GM23338 (cell line): ENCODE results near the gene NR0B2. TPM values are rescaled to one million over a fixed set of nuclear protein-coding genes. Genes with fewer than 3 reads are reported as not detected.

ENCODE experiments used
- ATAC-seq: fragments of 200-7000 bp; cut with Tn5 transposase; 3 replicates; pipeline ENCODE4 v1.9.1; 2020
- DNase-seq: peaks from one replicate; pipeline ENCODE4 v3.0.0-alpha.2; 2015; ENCODE audit warnings: low spot score
- H2AFZ ChIP-seq: fragments of 200-600 bp; sonication (generic); 2 replicates; pipeline ENCODE4 v1.8.0; 2016; ENCODE audit warnings: antibody characterized with exemption, mild to moderate bottlenecking, moderate library complexity
- H3F3A ChIP-seq: fragments of 200-600 bp; sonication (generic); replicated peaks from 2 replicates; pipeline ENCODE4 v1.8.0; 2017; ENCODE audit warnings: antibody characterized with exemption, mixed run types, low read depth
- H3K27ac ChIP-seq: fragments of 200-600 bp; sonication (generic); 2 replicates; pipeline ENCODE4 v1.6.1; 2016; ENCODE audit warnings: low read depth
- H3K27me3 ChIP-seq: fragments of 200-600 bp; sonication (generic); 2 replicates; pipeline ENCODE4 v1.8.0; 2016; ENCODE audit warnings: mild to moderate bottlenecking, mixed run types, moderate library complexity; ENCODE audit not compliant: insufficient read depth
- H3K36me3 ChIP-seq: fragments of 200-600 bp; sonication (generic); 2 replicates; pipeline ENCODE4 v1.8.0; 2016; ENCODE audit warnings: mild to moderate bottlenecking; ENCODE audit not compliant: insufficient read depth
- H3K4me1 ChIP-seq: fragments of 200-600 bp; sonication (generic); 2 replicates; pipeline ENCODE4 v1.8.0; 2016; ENCODE audit warnings: mild to moderate bottlenecking, moderate library complexity; ENCODE audit not compliant: insufficient read depth
- H3K4me2 ChIP-seq: fragments of 200-600 bp; sonication (generic); 2 replicates; pipeline ENCODE4 v1.7.1; 2017; ENCODE audit warnings: mixed run types
- H3K4me3 ChIP-seq: fragments of 200-600 bp; sonication (generic); 2 replicates; pipeline ENCODE4 v1.6.1; 2016; ENCODE audit warnings: mixed run types
- H3K79me2 ChIP-seq: fragments of 200-600 bp; sonication (generic); replicated peaks from 2 replicates; pipeline ENCODE4 v1.8.0; 2017; ENCODE audit warnings: mild to moderate bottlenecking; ENCODE audit not compliant: insufficient read depth
- H3K9me2 ChIP-seq: fragments of 200-600 bp; sonication (generic); 2 replicates; pipeline ENCODE4 v1.8.0; 2017; ENCODE audit not compliant: insufficient read depth
- H4K20me1 ChIP-seq: fragments of 200-600 bp; sonication (generic); replicated peaks from 2 replicates; pipeline ENCODE4 v1.8.0; 2017; ENCODE audit warnings: mild to moderate bottlenecking; ENCODE audit not compliant: insufficient read depth
- H3K27ac Mint-ChIP-seq: 2 replicates; pipeline ENCODE4 v1.8.0; 2020; ENCODE audit warnings: inconsistent platforms, mild to moderate bottlenecking, moderate library complexity, mixed read lengths
- H3K27me3 Mint-ChIP-seq: 3 replicates; pipeline ENCODE4 v1.8.0; 2022; ENCODE audit warnings: low read depth, mild to moderate bottlenecking, moderate library complexity, mixed read lengths, inconsistent platforms; ENCODE audit not compliant: insufficient read depth, poor library complexity
- H3K36me3 Mint-ChIP-seq: 3 replicates; pipeline ENCODE4 v1.8.0; 2021; ENCODE audit warnings: low read depth, mild to moderate bottlenecking, inconsistent platforms, moderate library complexity, mixed read lengths
- H3K4me1 Mint-ChIP-seq: 3 replicates; pipeline ENCODE4 v1.8.0; 2020; ENCODE audit warnings: mild to moderate bottlenecking, inconsistent platforms, mixed read lengths
- H3K4me3 Mint-ChIP-seq: 3 replicates; pipeline ENCODE4 v1.8.0; 2021; ENCODE audit warnings: moderate library complexity, mild to moderate bottlenecking, inconsistent platforms, mixed read lengths
- H3K9me3 Mint-ChIP-seq: 3 replicates; pipeline ENCODE4 v1.8.0; 2020; ENCODE audit warnings: moderate library complexity, mild to moderate bottlenecking, inconsistent platforms, mixed read lengths
- CREB1 ChIP-seq: fragments of 250-450 bp; sonication (Bioruptor Pico); IDR thresholded peaks from 2 replicates; pipeline ENCODE4 v1.5.0; 2020; ENCODE audit warnings: low read depth, mild to moderate bottlenecking, moderate library complexity
- CTCF ChIP-seq, 2 experiments: fragments of 200-600 bp in 1 of 2; sonication (generic) in 1 of 2; conservative IDR thresholded peaks; 2 replicates each; pipeline versions ENCODE4 v1.5.1 to v1.6.1; 2016 to 2017; ENCODE audit warnings: antibody characterized with exemption in 2 of 2, low read depth in 2 of 2, mild to moderate bottlenecking in 2 of 2, moderate library complexity in 1 of 2
- ETS1 ChIP-seq: IDR thresholded peaks from 2 replicates; pipeline ENCODE4 v1.6.1; 2016; ENCODE audit warnings: antibody characterized with exemption
- EZH2 ChIP-seq: fragments of 200-600 bp; sonication (generic); IDR thresholded peaks from one replicate; pipeline ENCODE4 v1.8.0; 2017; ENCODE audit warnings: antibody characterized with exemption, mild to moderate bottlenecking, low read depth; ENCODE audit not compliant: unreplicated experiment
- EZH2phosphoT487 ChIP-seq: fragments of 200-600 bp; sonication (generic); IDR thresholded peaks from one replicate; pipeline ENCODE4 v1.8.1; 2018; ENCODE audit warnings: antibody characterized with exemption; ENCODE audit not compliant: unreplicated experiment
- JUNB ChIP-seq: IDR thresholded peaks from one replicate; pipeline ENCODE4 v1.6.1; 2016; ENCODE audit warnings: antibody characterized with exemption; ENCODE audit not compliant: unreplicated experiment
- NANOG ChIP-seq: IDR thresholded peaks from 2 replicates; pipeline ENCODE4 v1.6.1; 2016; ENCODE audit warnings: antibody characterized with exemption, borderline replicate concordance
- POLR2AphosphoS5 ChIP-seq: IDR thresholded peaks from 2 replicates; pipeline ENCODE4 v1.6.1; 2016; ENCODE audit warnings: antibody characterized with exemption, low read depth
- REST ChIP-seq: IDR thresholded peaks from one replicate; pipeline ENCODE4 v1.6.1; 2018; ENCODE audit warnings: antibody characterized with exemption; ENCODE audit not compliant: unreplicated experiment
- STAT1 ChIP-seq: IDR thresholded peaks from one replicate; pipeline ENCODE4 v1.6.1; 2016; ENCODE audit warnings: antibody characterized with exemption; ENCODE audit not compliant: unreplicated experiment
- ZNF114 ChIP-seq: fragments of 250-450 bp; sonication (Bioruptor Pico); IDR thresholded peaks from 2 replicates; pipeline ENCODE4 v1.5.0; 2020; ENCODE audit warnings: mild to moderate bottlenecking, moderate library complexity
- ZNF331 ChIP-seq: fragments of 250-450 bp; sonication (Bioruptor Pico); IDR thresholded peaks from 2 replicates; pipeline ENCODE4 v1.5.0; 2020; ENCODE audit warnings: low read depth, mild to moderate bottlenecking, moderate library complexity
- ZNF462 ChIP-seq: fragments of 250-450 bp; sonication (Bioruptor Pico); IDR thresholded peaks from 2 replicates; pipeline ENCODE4 v1.5.0; 2020; ENCODE audit warnings: mild to moderate bottlenecking, moderate library complexity
- polyA plus RNA-seq: library from polyadenylated mRNA; unstranded; fragments of >200 nt; fragmentation: Nextera tagmentation; extraction: Ambion mirVana; gene quantifications from 2 replicates; pipeline ENCODE4 v1.2.1, GENCODE V29; 2016
- total RNA-seq: library from RNA; depleted of rRNA; stranded (reverse); fragments of >200 nt; shearing (Covaris generic); gene quantifications from 2 replicates; pipeline ENCODE4 v1.2.3, GENCODE V29; 2014

Gene NR0B2
- total and polyA plus RNA-seq, 2 experiments from 2014 or later = 0.18 TPM; not detected in 1

GRCh38 chr1:26879793-26880192, 34.0 kb downstream of the NR0B2 start (continued):
- TF ChIP-seq ZNF331 (CRISPR knock-in tag) (no peak), ZNF114 (CRISPR knock-in tag) (no peak), POLR2AphosphoS5 (no peak)

- H4K20me1 ChIP-seq = no peaks in the 10 kb centered on the region; the same call in none of the 2 replicates
- no peak overlapping the region for H2AFZ ChIP-seq
- H3K27me3 ChIP-seq = no peaks in the 10 kb centered on the region
- H3K9me2 ChIP-seq = no peaks in the 10 kb centered on the region
- H3K4me1 Mint-ChIP-seq = peaks cover 2% of the 10 kb centered on the region; the same call in 1 of the 3 replicates
- H3F3A ChIP-seq = peaks cover 12% of the 10 kb centered on the region; the same call in 1 of the 2 replicates
- H3K79me2 ChIP-seq = no peaks in the 10 kb centered on the region
- no peak overlapping the region for H3K27ac ChIP-seq
- ATAC-seq (no peak), DNase-seq (no peak)
- H3K4me3 Mint-ChIP-seq = no peak overlapping the region
- peaks cover 21% of the 10 kb centered on the region; the same call in 2 of the 3 replicates for H3K36me3 Mint-ChIP-seq
- no peak overlapping the region for H3K4me2 ChIP-seq
- no peak for TF ChIP-seq POLR2AphosphoS5
- no peak for TF ChIP-seq REST
- TF ChIP-seq STAT1 = no peak
- TF ChIP-seq NANOG = no peak
- TF ChIP-seq ZNF331 (CRISPR knock-in tag) = no peak
- no peak for TF ChIP-seq ZNF114 (CRISPR knock-in tag)
- no peak for TF ChIP-seq JUNB
- TF ChIP-seq CREB1 (CRISPR knock-in tag) = no peak
- no peak for TF ChIP-seq CTCF (conservative IDR thresholded peaks at IDR 0.05; ENCODE audit: low read depth in 2 of 2)
- TF ChIP-seq ZNF462 = no peak
- TF ChIP-seq EZH2 = no peak
- TF ChIP-seq EZH2phosphoT487 = no peak
- TF ChIP-seq ETS1 = no peak
- no peaks in the 10 kb centered on the region for H3K9me3 Mint-ChIP-seq
- H3K27me3 Mint-ChIP-seq = peaks cover 2% of the 10 kb centered on the region
- H3K4me3 ChIP-seq = no peak overlapping the region
- H3K4me1 ChIP-seq = peaks cover 4% of the 10 kb centered on the region; the same call in 1 of the 2 replicates
- H3K36me3 ChIP-seq = peaks cover 10% of the 10 kb centered on the region
- no peak overlapping the region for H3K27ac Mint-ChIP-seq
Measured at GRCh38 chr1:26877326-26877725, 36.4 kb downstream of the NR0B2 start.
